ENCODE results near the gene LAMA1.

GRCh38 chr18:7089369-7089768 lies 28.2 kb downstream of the LAMA1 start:
- TF ChIP-seq CTCF (IDR thresholded peaks at IDR 0.05; ENCODE audit: borderline replicate concordance, extremely low read depth, low read length, poor library complexity, severe bottlenecking) (no peak), EZH2 (IDR thresholded peaks at IDR 0.05; ENCODE audit: borderline replicate concordance, low read depth, low read length, severe bottlenecking) (no peak)
